T follicular helper cell (primary cell): ENCODE results near the gene TCERG1L.

ENCODE experiments used
- DNase-seq: peaks from one replicate; pipeline ENCODE4 v3.0.0-alpha.2; 2020; ENCODE audit warnings: low read depth

TCERG1L gene

GRCh38 chr10:131227163-131227740, 84.3 kb downstream of the TCERG1L start:
- DNase-seq = no peak

- no peak for DNase-seq
These were observed 84.9 kb downstream of the TCERG1L start for GRCh38 chr10:131226446-131227162.

- DNase-seq = no peak
These were observed 87.4 kb downstream of the TCERG1L start for GRCh38 chr10:131224106-131224505.

GRCh38 chr10:131223422-131223821, 88.1 kb downstream of the TCERG1L start:
- no peak for DNase-seq

GRCh38 chr10:131222986-131223385, 88.5 kb downstream of the TCERG1L start:
- no peak for DNase-seq

- no peak for DNase-seq
These were observed 89.8 kb downstream of the TCERG1L start for GRCh38 chr10:131221632-131222277.

- DNase-seq = no peak
These were observed 90.8 kb downstream of the TCERG1L start for GRCh38 chr10:131220601-131221171.

GRCh38 chr10:131219955-131220489, 91.5 kb downstream of the TCERG1L start:
- DNase-seq = no peak

- DNase-seq = no peak
These were observed 92.0 kb downstream of the TCERG1L start for GRCh38 chr10:131219584-131219886.

- no peak for DNase-seq
These were observed 92.5 kb downstream of the TCERG1L start for GRCh38 chr10:131218811-131219583.

GRCh38 chr10:131216681-131217230, 94.8 kb downstream of the TCERG1L start:
- DNase-seq = no peak

GRCh38 chr10:131215776-131216175, 95.7 kb downstream of the TCERG1L start:
- no peak for DNase-seq

- no peak for DNase-seq
These were observed 96.8 kb downstream of the TCERG1L start for GRCh38 chr10:131214521-131215244.

GRCh38 chr10:131213741-131214505, 97.6 kb downstream of the TCERG1L start:
- DNase-seq = no peak

- no peak for DNase-seq
These were observed 98.7 kb downstream of the TCERG1L start for GRCh38 chr10:131212763-131213325.

- no peak for DNase-seq
These were observed 99.4 kb downstream of the TCERG1L start for GRCh38 chr10:131211965-131212619.

- DNase-seq = no peak
These were observed 100.0 kb downstream of the TCERG1L start for GRCh38 chr10:131211559-131211958.

- no peak for DNase-seq
These were observed 100.4 kb downstream of the TCERG1L start for GRCh38 chr10:131211146-131211545.

- DNase-seq = no peak
These were observed 101.3 kb downstream of the TCERG1L start for GRCh38 chr10:131210181-131210580.
